ENCODE results near the gene TAF11L13.
"Not testable (repeated sequence)": the region's sequence is repeated elsewhere in the genome, so short reads cannot be mapped to it uniquely, and the experiment has no call there.

Gene TAF11L13

DNA sequence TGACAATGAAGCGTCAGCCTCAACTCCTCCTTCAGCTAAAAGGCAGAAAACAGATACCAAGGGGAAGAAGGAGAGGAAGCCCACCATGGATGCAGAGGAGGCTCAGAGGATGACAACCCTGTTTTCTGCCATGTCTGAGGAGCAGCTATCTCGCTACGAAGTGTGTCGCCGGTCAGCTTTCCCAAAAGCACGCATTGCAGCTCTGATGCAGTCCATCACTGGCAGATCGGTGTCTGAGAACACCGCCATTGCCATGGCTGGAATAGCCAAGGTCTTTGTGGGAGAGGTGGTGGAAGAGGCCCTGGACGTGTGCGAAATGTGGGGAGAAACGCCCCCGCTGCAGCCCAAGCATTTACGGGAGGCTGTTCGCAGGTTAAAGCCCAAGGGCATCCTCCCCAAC is 26.9 kb upstream of the TAF11L13 start (continued):
- TF ChIP-seq ZNF266 (tag by site-specific recombination; IDR thresholded peaks at IDR 0.05; ENCODE audit: low read depth) = no peak

DNA sequence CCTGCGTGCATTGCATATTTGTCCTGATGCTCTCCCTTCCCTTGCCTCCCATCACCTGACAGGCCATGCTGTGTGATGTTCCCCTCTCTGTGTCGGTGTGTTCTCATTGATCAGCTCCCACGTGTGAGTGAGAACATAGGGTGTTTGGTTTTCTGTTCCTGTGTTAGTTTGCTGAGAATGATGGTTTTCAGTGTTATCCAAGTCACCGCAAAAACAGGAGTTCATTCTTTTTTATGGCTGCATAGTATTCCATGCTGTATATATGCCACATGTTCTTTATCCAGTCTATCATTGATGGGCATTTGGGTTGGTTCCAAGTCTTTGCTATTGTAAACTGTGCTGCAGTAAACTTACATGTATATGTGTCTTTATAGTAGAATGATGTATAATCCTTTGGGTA is 24.4 kb upstream of the TAF11L13 start:
- CTCF ChIA-PET; H3K27ac ChIP-seq (ENCODE audit: extremely low read depth, low read depth, low read length); H3K9me3 ChIP-seq (ENCODE audit: control insufficient read depth, insufficient read depth, low read depth, low read length); POLR2A ChIA-PET; H3K4me3 ChIP-seq (ENCODE audit: low read depth, low read length); H3K4me1 ChIP-seq (ENCODE audit: control insufficient read depth, insufficient read depth, low read length); H3K36me3 ChIP-seq (ENCODE audit: control insufficient read depth in 2 of 2, insufficient read depth in 1 of 2, low read length in 2 of 2): not testable (repeated sequence)
- TF ChIP-seq ZNF146 (tag by site-specific recombination; IDR thresholded peaks at IDR 0.05) = peak; percentile 58; the same call in 1 of the 2 replicates

DNA sequence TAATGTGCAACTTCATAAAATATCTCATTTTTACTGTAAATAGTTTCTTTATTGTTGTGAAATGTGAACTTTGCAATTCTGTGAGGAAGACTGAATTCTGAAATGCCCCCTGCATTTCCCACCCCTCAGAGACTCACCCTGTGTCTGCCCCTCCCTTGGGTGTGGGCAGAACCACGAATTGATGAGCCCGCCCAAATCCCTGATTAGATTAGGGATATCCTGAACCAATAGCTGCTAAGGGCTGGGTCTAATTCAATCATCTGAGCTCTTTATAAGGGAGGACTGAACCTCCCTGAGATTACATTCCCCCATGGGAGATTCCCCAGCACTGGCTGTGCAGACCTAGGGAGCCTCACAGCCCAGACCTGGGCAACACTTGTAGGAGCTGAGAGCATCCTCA is 21.8 kb upstream of the TAF11L13 start, which contains the start of gene TAF11L12:
TSS of gene TAF11L12 (plus strand) at position 301 of the 400 bp plus-strand sequence.
- CTCF ChIA-PET; H3K27ac ChIP-seq (ENCODE audit: extremely low read depth, low read depth, low read length); H3K9me3 ChIP-seq (ENCODE audit: control insufficient read depth, insufficient read depth, low read depth, low read length); H3K4me3 ChIP-seq (ENCODE audit: low read depth, low read length); POLR2A ChIA-PET; H3K36me3 ChIP-seq (ENCODE audit: control insufficient read depth in 2 of 2, insufficient read depth in 1 of 2, low read length in 2 of 2); H3K4me1 ChIP-seq (ENCODE audit: control insufficient read depth, insufficient read depth, low read length): not testable (repeated sequence)

GRCh38 chr5:17614872-17615605 is 16.8 kb upstream of the TAF11L13 start:
- H3K27ac ChIP-seq (ENCODE audit: extremely low read depth, low read depth, low read length) = no peak overlapping the region
- no peaks in the 10 kb centered on the region for H3K9me3 ChIP-seq (ENCODE audit: control insufficient read depth, insufficient read depth, low read depth, low read length)
- H3K36me3 ChIP-seq (ENCODE audit: control insufficient read depth in 2 of 2, insufficient read depth in 1 of 2, low read length in 2 of 2) = no peaks in the 10 kb centered on the region
- no peak for TF ChIP-seq ATF2 (tag by site-specific recombination; IDR thresholded peaks at IDR 0.05; ENCODE audit: low read depth)
- TF ChIP-seq ZNF138 (tag by site-specific recombination; IDR thresholded peaks at IDR 0.05; ENCODE audit: borderline replicate concordance) = no peak
- TF ChIP-seq ZFP3 (tag by site-specific recombination; IDR thresholded peaks at IDR 0.05; ENCODE audit: low read depth) = no peak
- no peak for TF ChIP-seq ZNF510 (tag by site-specific recombination; IDR thresholded peaks at IDR 0.05; ENCODE audit: insufficient replicate concordance)
- no peak for TF ChIP-seq KLF9 (tag by site-specific recombination; IDR thresholded peaks at IDR 0.05; ENCODE audit: low read depth)
- no peaks in the 10 kb centered on the region for H3K4me1 ChIP-seq (ENCODE audit: control insufficient read depth, insufficient read depth, low read length)
- ChIA-PET CTCF (no interaction called here), POLR2A (interaction anchor here (1.0 kb wide), 1 partner anchor 234 kb away, joined by 3 read pairs; no protein-coding TSS in a partner anchor)
- H3K4me3 ChIP-seq (ENCODE audit: low read depth, low read length) = no peak overlapping the region

- no peaks in the 10 kb centered on the region for H3K4me1 ChIP-seq (ENCODE audit: control insufficient read depth, insufficient read depth, low read length)
- TF ChIP-seq EGR2 (tag by site-specific recombination; IDR thresholded peaks at IDR 0.05; ENCODE audit: low read depth) (no peak), ZNF157 (tag by site-specific recombination; IDR thresholded peaks at IDR 0.05) (no peak), ZNF529 (tag by site-specific recombination; IDR thresholded peaks at IDR 0.05; ENCODE audit: insufficient replicate concordance) (no peak), YY2 (tag by site-specific recombination; IDR thresholded peaks at IDR 0.05) (no peak), HOXD13 (CRISPR knock-in tag; IDR thresholded peaks at IDR 0.05; ENCODE audit: borderline replicate concordance) (no peak), MZF1 (tag by site-specific recombination; IDR thresholded peaks at IDR 0.05; ENCODE audit: borderline replicate concordance) (no peak), ZNF629 (tag by site-specific recombination; IDR thresholded peaks at IDR 0.05) (no peak), ZNF292 (tag by site-specific recombination; IDR thresholded peaks at IDR 0.05; ENCODE audit: borderline replicate concordance, low read depth) (no peak), ZSCAN30 (tag by site-specific recombination; IDR thresholded peaks at IDR 0.05) (no peak), ZNF747 (tag by site-specific recombination; IDR thresholded peaks at IDR 0.05) (no peak), ZNF558 (tag by site-specific recombination; IDR thresholded peaks at IDR 0.05) (no peak), ZNF311 (tag by site-specific recombination; IDR thresholded peaks at IDR 0.05; ENCODE audit: borderline replicate concordance) (no peak), PRDM1 (tag by site-specific recombination; IDR thresholded peaks at IDR 0.05) (no peak), ZNF48 (tag by site-specific recombination; IDR thresholded peaks at IDR 0.05) (no peak), MEIS1 (CRISPR knock-in tag; IDR thresholded peaks at IDR 0.05; ENCODE audit: borderline replicate concordance) (no peak), ZNF416 (tag by site-specific recombination; IDR thresholded peaks at IDR 0.05) (no peak)
- TF ChIP-seq, protein P1, sequence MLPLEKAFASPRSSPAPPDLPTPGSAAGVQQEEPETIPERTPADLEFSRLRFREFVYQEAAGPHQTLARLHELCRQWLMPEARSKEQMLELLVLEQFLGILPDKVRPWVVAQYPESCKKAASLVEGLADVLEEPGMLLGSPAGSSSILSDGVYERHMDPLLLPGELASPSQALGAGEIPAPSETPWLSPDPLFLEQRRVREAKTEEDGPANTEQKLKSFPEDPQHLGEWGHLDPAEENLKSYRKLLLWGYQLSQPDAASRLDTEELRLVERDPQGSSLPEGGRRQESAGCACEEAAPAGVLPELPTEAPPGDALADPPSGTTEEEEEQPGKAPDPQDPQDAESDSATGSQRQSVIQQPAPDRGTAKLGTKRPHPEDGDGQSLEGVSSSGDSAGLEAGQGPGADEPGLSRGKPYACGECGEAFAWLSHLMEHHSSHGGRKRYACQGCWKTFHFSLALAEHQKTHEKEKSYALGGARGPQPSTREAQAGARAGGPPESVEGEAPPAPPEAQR (tag by site-specific recombination; IDR thresholded peaks at IDR 0.05) = no peak
- H3K36me3 ChIP-seq (ENCODE audit: control insufficient read depth in 2 of 2, insufficient read depth in 1 of 2, low read length in 2 of 2) = no peaks in the 10 kb centered on the region
- no peaks in the 10 kb centered on the region for H3K9me3 ChIP-seq (ENCODE audit: control insufficient read depth, insufficient read depth, low read depth, low read length)
- ChIA-PET CTCF (no interaction called here), POLR2A (interaction anchor here (0.6 kb wide), 1 partner anchor 402 kb away, joined by 3 read pairs; no protein-coding TSS in a partner anchor)
- H3K27ac ChIP-seq (ENCODE audit: extremely low read depth, low read depth, low read length) = no peak overlapping the region
- no peak overlapping the region for H3K4me3 ChIP-seq (ENCODE audit: low read depth, low read length)
Measured at GRCh38 chr5:17619354-17619753, 12.5 kb upstream of the TAF11L13 start.

All from HEK293 (cell line).